SU-DHL-6 (cell line): ENCODE results near the gene CPZ.
"Not testable (repeated sequence)": the region's sequence is repeated elsewhere in the genome, so short reads cannot be mapped to it uniquely, and the experiment has no call there.

Experiments used
- EZH2phosphoT487 ChIP-seq: fragments of 200-600 bp; sonication (generic), shearing (Covaris generic); conservative IDR thresholded peaks from 2 replicates; pipeline ENCODE4 v1.6.1; 2018; ENCODE audit warnings: mild to moderate bottlenecking, antibody characterized with exemption, low read length, moderate library complexity, mixed read lengths
- TF ChIP-seq, protein P1 (sequence below): fragments of 200-600 bp; sonication (generic); IDR thresholded peaks from one replicate; pipeline ENCODE4 v1.5.1; 2017; ENCODE audit warnings: antibody characterized with exemption, mild to moderate bottlenecking, low read length, moderate library complexity; ENCODE audit not compliant: insufficient read depth, poor library complexity, severe bottlenecking

DNA sequence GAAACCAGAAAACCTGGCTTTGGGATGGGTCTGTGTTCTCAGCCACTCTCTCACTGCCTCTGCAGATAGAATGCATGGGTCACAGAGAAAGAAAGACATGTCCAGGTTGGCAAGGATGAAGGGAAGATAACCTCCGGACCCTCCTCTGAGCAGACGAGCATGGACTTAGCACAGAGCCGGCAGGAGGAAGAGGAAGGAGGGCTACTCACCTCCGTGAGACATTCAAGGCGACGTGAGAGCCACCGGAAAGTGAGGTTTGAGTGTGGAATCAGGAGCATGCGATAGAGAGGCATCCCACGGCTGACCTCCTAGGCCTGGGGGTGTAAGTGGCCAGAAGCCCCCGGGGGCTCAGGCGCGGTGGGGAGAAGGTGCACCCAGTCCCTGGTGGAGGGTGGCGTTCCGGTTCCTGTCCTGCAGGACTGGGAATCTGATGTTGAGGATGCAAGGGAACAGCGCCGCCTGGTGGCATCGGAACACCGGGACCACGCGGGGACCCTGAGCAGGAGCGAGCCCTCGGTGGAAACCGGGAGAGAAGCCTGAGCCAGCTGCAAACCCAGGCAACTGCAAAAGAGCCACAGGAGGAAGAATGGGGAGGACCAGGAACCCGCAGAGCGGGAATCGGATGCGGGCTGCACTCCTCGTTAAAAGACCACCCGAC lies 43.5 kb downstream of the CPZ start:
- TF ChIP-seq, protein P1, sequence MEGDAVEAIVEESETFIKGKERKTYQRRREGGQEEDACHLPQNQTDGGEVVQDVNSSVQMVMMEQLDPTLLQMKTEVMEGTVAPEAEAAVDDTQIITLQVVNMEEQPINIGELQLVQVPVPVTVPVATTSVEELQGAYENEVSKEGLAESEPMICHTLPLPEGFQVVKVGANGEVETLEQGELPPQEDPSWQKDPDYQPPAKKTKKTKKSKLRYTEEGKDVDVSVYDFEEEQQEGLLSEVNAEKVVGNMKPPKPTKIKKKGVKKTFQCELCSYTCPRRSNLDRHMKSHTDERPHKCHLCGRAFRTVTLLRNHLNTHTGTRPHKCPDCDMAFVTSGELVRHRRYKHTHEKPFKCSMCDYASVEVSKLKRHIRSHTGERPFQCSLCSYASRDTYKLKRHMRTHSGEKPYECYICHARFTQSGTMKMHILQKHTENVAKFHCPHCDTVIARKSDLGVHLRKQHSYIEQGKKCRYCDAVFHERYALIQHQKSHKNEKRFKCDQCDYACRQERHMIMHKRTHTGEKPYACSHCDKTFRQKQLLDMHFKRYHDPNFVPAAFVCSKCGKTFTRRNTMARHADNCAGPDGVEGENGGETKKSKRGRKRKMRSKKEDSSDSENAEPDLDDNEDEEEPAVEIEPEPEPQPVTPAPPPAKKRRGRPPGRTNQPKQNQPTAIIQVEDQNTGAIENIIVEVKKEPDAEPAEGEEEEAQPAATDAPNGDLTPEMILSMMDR, result not testable (repeated sequence)
- not testable (repeated sequence) for TF ChIP-seq EZH2phosphoT487
